HL-60 (cell line): Measurements from ENCODE around the gene NOTO.

Experiments used
- DNase-seq, 2 experiments: peaks; one replicate each; pipeline ENCODE4 v3.0.0-alpha.2; 2010 to 2020; ENCODE audit warnings: low read depth in 1 of 2, low spot score in 1 of 2
- H3K27ac ChIP-seq: fragments of 250-450 bp; sonication (Bioruptor Pico); replicated peaks from 2 replicates; pipeline ENCODE4 v1.5.1; 2020; ENCODE audit warnings: mild to moderate bottlenecking, moderate library complexity
- H3K27me3 ChIP-seq: fragments of 250-450 bp; sonication (Bioruptor Pico); 2 replicates; pipeline ENCODE4 v1.5.1; 2021; ENCODE audit warnings: mild to moderate bottlenecking, moderate library complexity; ENCODE audit not compliant: insufficient read depth, poor library complexity, severe bottlenecking
- H3K4me3 ChIP-seq: replicated peaks from 2 replicates; pipeline ENCODE4 v1.5.1; 2011; ENCODE audit warnings: mild to moderate bottlenecking, control low read depth, low read length; ENCODE audit not compliant: insufficient read depth
- GABPA ChIP-seq: IDR thresholded peaks from 2 replicates; pipeline ENCODE4 v1.6.1; 2012; ENCODE audit warnings: low read depth
- POLR2AphosphoS5 ChIP-seq: IDR thresholded peaks from 2 replicates; pipeline ENCODE4 v1.6.1; 2012; ENCODE audit warnings: low read depth
- REST ChIP-seq: IDR thresholded peaks from 2 replicates; pipeline ENCODE4 v1.6.1; 2012; ENCODE audit warnings: low read depth; ENCODE audit not compliant: insufficient replicate concordance
- SPI1 ChIP-seq: IDR thresholded peaks from 2 replicates; pipeline ENCODE4 v1.6.1; 2012; ENCODE audit warnings: low read depth, mild to moderate bottlenecking, borderline replicate concordance
- TF ChIP-seq, protein P1 (sequence below): IDR thresholded peaks from one replicate; pipeline ENCODE4 v1.5.1; 2011; ENCODE audit warnings: low read length, control low read depth, inconsistent platforms; ENCODE audit not compliant: insufficient read depth

The NOTO gene

DNA sequence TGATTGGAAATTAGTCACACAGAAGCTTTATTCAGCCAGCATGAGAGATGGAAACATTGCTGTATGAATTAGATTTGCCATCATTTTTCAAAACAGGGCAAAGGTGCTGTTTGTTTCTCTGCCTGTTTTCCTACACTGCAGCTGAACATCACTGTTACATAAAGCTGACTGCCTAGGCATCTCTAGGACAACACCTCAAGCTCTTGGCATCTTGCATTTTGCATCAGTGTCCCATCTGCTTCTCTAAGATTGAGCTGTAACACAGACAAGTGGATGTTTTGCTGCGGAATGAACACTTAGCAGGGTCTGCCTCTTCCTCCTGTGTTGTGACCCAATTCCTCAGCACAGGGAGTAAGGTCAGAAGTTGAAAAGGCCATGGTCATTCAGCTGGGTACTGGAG is 36.6 kb downstream of the NOTO start:
- H3K27ac ChIP-seq: no peak overlapping the region
- DNase-seq: no peak
- no peaks in the 10 kb centered on the region for H3K27me3 ChIP-seq
- H3K4me3 ChIP-seq: no peak overlapping the region
- TF ChIP-seq, protein P1, sequence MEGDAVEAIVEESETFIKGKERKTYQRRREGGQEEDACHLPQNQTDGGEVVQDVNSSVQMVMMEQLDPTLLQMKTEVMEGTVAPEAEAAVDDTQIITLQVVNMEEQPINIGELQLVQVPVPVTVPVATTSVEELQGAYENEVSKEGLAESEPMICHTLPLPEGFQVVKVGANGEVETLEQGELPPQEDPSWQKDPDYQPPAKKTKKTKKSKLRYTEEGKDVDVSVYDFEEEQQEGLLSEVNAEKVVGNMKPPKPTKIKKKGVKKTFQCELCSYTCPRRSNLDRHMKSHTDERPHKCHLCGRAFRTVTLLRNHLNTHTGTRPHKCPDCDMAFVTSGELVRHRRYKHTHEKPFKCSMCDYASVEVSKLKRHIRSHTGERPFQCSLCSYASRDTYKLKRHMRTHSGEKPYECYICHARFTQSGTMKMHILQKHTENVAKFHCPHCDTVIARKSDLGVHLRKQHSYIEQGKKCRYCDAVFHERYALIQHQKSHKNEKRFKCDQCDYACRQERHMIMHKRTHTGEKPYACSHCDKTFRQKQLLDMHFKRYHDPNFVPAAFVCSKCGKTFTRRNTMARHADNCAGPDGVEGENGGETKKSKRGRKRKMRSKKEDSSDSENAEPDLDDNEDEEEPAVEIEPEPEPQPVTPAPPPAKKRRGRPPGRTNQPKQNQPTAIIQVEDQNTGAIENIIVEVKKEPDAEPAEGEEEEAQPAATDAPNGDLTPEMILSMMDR: no peak

DNA sequence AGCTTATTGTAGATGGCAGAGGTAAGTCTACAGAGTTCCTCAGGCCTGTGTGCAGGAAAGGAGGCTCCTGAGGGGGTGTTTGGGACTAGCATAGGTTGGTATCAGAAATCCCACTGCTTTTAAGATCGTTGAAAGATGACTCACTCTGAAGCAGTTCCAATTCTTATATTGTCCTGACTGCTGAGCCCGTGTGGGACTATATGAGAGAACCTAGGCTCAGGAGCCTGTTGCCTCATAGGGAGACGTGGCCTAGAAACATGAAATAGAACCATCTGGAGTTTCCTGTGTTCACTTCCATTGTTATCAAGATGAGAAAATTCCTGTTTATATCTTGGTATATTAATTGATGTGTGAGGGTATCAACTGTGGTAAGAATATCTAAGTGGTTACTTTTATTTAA is 37.4 kb downstream of the NOTO start:
- Histone ChIP-seq H3K27ac (no peak overlapping the region), H3K4me3 (no peak overlapping the region), H3K27me3 (no peaks in the 10 kb centered on the region)
- TF ChIP-seq REST: no peak
- no peak for TF ChIP-seq POLR2AphosphoS5
- TF ChIP-seq, protein P1: no peak
- no peak for TF ChIP-seq GABPA
- TF ChIP-seq SPI1: no peak
- DNase-seq: no peak

- no peak overlapping the region for H3K4me3 ChIP-seq
- no peak for DNase-seq
- TF ChIP-seq, protein P1: no peak
- TF ChIP-seq SPI1 (no peak), REST (no peak), POLR2AphosphoS5 (no peak), GABPA (no peak)
- no peaks in the 10 kb centered on the region for H3K27me3 ChIP-seq
- no peak overlapping the region for H3K27ac ChIP-seq
These were observed 41.7 kb downstream of the NOTO start for GRCh38 chr2:73243884-73244570.

DNA sequence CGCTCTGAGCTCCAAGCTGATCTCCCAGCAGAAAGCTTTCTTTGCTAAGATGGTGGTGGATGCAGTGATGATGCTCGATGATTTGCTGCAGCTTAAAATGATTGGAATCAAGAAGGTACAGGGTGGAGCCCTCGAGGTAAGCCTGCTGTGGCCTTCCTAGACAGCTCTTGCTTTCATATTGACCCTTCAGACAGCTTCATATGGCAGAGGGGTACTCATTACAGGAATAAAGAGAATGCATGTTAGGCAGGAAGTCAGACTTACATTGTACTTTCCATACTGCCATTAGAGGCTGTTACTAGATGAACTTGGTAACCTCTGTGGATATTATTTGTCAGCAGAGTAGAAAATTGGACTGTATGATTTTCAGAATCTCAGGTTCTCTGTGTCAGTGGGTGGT is 42.2 kb downstream of the NOTO start:
- TF ChIP-seq SPI1: no peak
- no peak for TF ChIP-seq GABPA
- no peak for TF ChIP-seq POLR2AphosphoS5
- no peak for TF ChIP-seq REST
- TF ChIP-seq, protein P1: no peak
- no peak for DNase-seq
- Histone ChIP-seq H3K27me3 (no peaks in the 10 kb centered on the region), H3K4me3 (no peak overlapping the region), H3K27ac (no peak overlapping the region)
